ENCODE results near the gene CREB3L2.
A peak's percentile ranks its signal among the peaks of the same experiment; 100 is the strongest.

The CREB3L2 gene

GRCh38 chr7:137898839-137899721 lies 102.8 kb downstream of the CREB3L2 start:
- DNase-seq (ENCODE audit: low read depth): peak; percentile 59

DNA sequence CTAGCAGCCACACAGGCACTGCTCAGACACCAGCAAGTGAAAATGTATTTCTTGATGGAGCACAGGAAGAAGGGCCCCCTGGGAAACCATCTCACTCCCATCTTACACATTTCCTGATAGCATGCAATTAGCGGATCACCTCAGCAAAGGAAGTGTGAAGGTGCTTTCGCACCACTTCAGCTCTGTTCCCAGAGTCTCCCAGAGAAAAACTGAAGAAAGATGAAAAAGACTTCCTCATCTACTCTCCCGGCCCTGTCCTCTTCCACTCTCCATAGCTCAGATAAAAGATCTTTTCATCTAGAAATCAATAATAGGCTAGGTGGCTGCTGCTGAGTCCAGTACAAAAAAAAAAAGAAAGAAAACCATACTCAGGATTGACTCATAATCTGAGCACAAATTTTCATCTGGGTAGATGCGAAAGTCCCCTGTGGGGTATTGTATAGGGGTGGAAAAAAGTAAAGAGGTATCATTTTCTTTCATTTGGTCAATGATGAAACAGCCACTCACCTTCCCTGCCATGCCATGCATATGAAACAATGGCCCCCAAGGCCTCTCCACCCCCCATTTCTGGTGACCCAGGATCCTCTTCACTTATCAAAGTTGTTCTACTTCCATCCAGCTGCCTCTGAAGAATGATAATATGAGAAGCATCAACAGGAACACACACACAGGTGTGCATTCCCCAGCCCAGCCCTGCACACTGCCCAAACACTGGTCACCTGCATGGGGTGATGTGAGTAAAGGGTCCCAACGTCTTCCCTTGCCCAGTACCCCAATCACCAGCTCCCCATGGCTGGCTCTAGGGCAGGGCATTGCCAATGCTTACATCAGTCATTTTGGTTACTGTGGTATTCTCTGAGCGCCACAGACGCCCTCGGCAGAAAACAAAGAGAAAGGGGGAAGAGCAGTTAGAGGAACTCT lies 106.3 kb downstream of the CREB3L2 start:
- DNase-seq (ENCODE audit: low read depth): no peak

GRCh38 chr7:137893143-137893742 lies 108.6 kb downstream of the CREB3L2 start:
- DNase-seq (ENCODE audit: low read depth): no peak

- no peak for DNase-seq (ENCODE audit: low read depth)
Observed at GRCh38 chr7:137891016-137891655, 110.8 kb downstream of the CREB3L2 start.

DNA sequence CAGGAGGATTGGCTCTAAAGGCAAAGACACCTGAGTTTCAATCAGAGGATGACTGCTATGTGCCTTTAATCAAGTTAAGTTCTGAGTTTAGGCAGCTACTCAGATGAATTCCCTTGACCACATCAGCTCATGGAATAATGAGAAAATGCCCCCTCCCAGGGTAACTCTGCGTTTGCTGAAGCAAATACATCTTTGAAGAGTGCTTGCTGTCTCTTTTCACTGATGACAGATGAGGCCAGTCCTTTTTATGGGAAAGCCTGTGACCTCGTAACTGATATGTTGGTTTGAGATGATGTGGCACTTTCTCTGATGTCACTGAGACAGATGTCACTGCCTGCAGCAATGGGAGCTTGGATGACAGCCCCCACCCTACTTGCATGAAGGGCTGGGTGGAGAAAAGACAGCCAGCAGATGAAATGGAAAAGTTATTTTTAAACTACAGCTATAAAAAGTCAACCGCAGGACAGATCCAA lies 111.4 kb downstream of the CREB3L2 start:
- no peak for DNase-seq (ENCODE audit: low read depth)

- DNase-seq (ENCODE audit: low read depth): no peak
Observed at GRCh38 chr7:137888241-137888640, 113.6 kb downstream of the CREB3L2 start.

DNA sequence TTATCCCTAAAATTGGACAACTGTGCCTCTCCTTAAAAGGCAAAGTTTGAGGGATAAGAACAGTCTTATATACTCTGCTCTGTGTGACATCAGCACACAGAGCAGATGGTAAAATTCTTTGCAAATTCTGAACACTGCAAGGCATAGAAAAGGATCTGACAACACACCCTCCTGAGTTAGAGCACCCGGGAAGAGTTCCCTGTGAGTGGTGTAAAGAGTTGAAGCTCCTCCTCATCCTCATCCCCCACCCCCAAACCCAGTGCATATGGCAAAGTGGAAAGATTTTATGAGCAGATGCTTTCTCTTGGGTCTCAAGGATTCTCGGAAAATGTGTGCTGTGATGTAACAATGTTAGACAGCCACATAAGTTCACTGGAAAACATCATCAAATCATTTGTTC lies 115.1 kb downstream of the CREB3L2 start:
- DNase-seq (ENCODE audit: low read depth): no peak

DNA sequence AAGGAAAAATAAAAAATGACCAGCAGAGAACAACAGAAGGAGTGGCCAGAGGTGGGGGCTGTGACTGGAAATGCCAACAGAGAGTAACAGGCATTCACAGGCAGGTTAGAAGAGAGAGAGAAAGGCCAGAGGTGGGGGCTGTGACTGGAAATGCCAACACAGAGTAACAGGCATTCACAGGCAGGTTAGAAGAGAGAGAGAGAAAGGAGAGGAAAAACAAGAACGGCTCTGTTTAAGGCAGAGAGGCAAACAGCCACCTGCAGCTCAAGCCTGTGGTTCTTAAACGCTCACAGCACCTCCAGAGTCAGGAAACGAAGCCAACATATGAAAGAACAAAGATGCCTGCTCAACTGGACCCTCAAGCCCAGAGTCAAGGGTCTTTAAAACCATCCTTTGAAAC lies 115.6 kb downstream of the CREB3L2 start:
- no peak for DNase-seq (ENCODE audit: low read depth)

- DNase-seq (ENCODE audit: low read depth): no peak
Observed at GRCh38 chr7:137885678-137886077, 116.2 kb downstream of the CREB3L2 start.

DNA sequence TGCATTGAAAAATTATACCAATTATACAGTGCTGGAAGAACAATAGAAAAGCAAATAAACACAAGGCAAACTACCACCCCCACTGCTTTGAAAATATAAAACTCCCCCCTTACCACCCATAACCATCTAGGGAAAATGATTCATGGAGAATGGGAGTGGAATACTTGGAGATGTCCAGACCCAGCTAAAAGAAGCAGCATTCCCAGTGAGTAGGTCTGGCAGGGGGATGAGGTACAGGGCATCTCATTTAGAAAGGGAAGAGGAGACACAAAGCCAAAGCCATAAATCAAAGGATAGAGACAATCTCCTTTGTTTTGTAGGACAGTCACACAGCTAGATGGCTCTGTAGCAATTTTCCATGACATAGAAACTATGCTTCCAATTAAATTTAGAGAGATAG lies 119.1 kb downstream of the CREB3L2 start:
- DNase-seq (ENCODE audit: low read depth): no peak

DNA sequence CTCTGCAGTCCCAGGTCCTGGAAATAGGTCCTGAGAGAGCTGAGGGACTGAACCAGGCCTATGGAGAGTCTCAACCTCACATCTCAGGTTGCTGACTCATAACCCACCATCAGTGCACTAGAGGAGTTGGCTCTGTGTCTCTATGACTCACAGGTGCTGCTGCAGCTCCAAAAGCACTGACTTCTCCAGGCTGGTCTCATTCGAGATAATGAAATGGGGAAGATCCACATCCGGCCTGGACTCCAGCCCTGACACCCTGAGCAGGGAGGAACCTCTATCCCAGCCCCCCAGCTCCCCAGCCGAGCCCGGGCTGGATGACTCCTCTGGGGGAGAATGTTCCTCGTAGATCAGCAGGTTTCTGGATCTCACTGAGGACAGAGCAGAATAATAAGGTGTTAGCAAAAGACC lies 119.6 kb downstream of the CREB3L2 start:
- no peak for DNase-seq (ENCODE audit: low read depth)

- DNase-seq (ENCODE audit: low read depth): no peak
Observed at GRCh38 chr7:137881607-137882260, 120.2 kb downstream of the CREB3L2 start.

DNA sequence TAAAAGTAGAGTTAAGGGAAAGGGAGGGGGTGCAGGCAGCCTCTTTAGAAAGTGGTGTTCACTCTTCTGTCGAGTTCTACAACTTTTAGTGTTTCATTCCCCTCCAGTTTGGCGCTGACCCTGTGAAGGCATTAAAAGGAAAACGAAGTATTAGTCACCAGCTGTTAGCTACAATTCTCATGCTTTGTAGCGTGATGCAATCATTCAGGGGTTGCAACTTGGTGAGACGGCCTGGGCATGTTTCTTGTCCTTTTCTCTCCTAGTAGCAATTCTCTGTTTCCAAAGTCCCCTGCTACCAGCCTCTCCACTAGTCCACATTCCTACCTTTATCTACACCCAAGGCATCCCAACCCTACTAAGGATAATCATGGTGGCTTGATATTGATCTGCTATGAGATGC lies 121.5 kb downstream of the CREB3L2 start:
- DNase-seq (ENCODE audit: low read depth): no peak

- no peak for DNase-seq (ENCODE audit: low read depth)
Observed at GRCh38 chr7:137879357-137880158, 122.3 kb downstream of the CREB3L2 start.

GRCh38 chr7:137878333-137878961 lies 123.4 kb downstream of the CREB3L2 start:
- DNase-seq (ENCODE audit: low read depth): no peak

- DNase-seq (ENCODE audit: low read depth): no peak
Observed at GRCh38 chr7:137877027-137877675, 124.7 kb downstream of the CREB3L2 start.

GRCh38 chr7:137875746-137876145 lies 126.1 kb downstream of the CREB3L2 start:
- DNase-seq (ENCODE audit: low read depth): no peak

- no peak for DNase-seq (ENCODE audit: low read depth)
Observed at GRCh38 chr7:137873979-137874777, 127.7 kb downstream of the CREB3L2 start.

DNA sequence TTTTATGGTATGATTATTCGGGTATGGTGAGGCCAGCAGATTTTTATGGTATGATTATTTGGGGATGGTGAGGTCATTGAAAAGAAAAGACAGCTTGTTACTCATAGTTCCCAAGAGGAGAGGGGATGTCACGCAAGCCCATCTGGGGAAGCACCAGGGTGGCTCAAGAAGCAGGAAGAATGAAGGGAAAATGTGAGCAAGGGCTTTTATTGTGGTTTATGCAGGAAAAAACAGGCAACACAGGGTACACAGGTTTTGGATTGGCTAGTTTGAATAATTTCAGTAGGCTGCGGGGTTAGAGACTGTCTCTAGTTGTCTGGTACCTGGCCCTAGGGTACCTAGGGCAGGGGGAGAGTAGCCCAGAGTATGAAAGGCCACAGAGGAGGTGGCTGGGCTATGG lies 128.4 kb downstream of the CREB3L2 start:
- DNase-seq (ENCODE audit: low read depth): no peak

Measured in activated T-helper 9 cell treated with anti-CD3 and anti-CD28 coated beads, Interleukin-2, amount 50 U/mL, for 16 hours (primary cell).